WTC11 (cell line): ENCODE measurements around the gene FBXW2. TPM values are rescaled to one million over a fixed set of nuclear protein-coding genes. Genes with fewer than 3 reads are reported as not detected.

ENCODE experiments used
- ATAC-seq: fragments of 200-7000 bp; cut with Tn5 transposase; 2 replicates; pipeline ENCODE4 v1.10.0; 2021; ENCODE audit warnings: mild to moderate bottlenecking, moderate library complexity
- CTCF ChIA-PET: fragments of 300-600 bp; sonication (Branson Sonifier 250); formaldehyde crosslinking; loops from one replicate; lab custom pipeline; 2021; ENCODE audit warnings: antibody characterized with exemption; lab: Charles Lee
- POLR2A ChIA-PET: fragments of 350-600 bp; sonication (Branson Sonifier 250); formaldehyde crosslinking; loops from one replicate; lab custom pipeline; 2021; ENCODE audit warnings: antibody characterized with exemption; lab: Charles Lee
- DNase-seq: peaks from one replicate; pipeline ENCODE4 v3.0.0; 2021; ENCODE audit warnings: low spot score
- H3K27ac Mint-ChIP-seq: 2 replicates; pipeline ENCODE4 v1.8.0; 2021; ENCODE audit warnings: mixed read lengths
- H3K27me3 Mint-ChIP-seq: 2 replicates; pipeline ENCODE4 v1.8.0; 2021; ENCODE audit warnings: low read depth, mild to moderate bottlenecking, moderate library complexity, mixed read lengths
- H3K36me3 Mint-ChIP-seq: 2 replicates; pipeline ENCODE4 v1.8.0; 2021; ENCODE audit warnings: mixed read lengths
- H3K4me1 Mint-ChIP-seq: 2 replicates; pipeline ENCODE4 v1.8.0; 2022; ENCODE audit warnings: mixed read lengths
- H3K4me3 Mint-ChIP-seq: 2 replicates; pipeline ENCODE4 v1.8.0; 2021; ENCODE audit warnings: mild to moderate bottlenecking, moderate library complexity, mixed read lengths
- H3K9me3 Mint-ChIP-seq: 2 replicates; pipeline ENCODE4 v1.8.0; 2021; ENCODE audit warnings: mixed read lengths
- AR ChIP-seq: fragments of 250-450 bp; sonication (Bioruptor Pico); IDR thresholded peaks from 2 replicates; pipeline ENCODE4 v1.9.0; 2021; ENCODE audit warnings: mild to moderate bottlenecking
- CBFB ChIP-seq: sonication (generic); formaldehyde crosslinking; IDR thresholded peaks from 2 replicates; pipeline ENCODE4 v1.8.1; 2022; ENCODE audit warnings: mild to moderate bottlenecking, low read depth, missing genetic modification reagents
- FOXJ3 ChIP-seq: sonication (generic); formaldehyde crosslinking; IDR thresholded peaks from 2 replicates; pipeline ENCODE4 v1.9.0; 2021; ENCODE audit warnings: missing genetic modification reagents, mild to moderate bottlenecking, borderline replicate concordance
- JUN ChIP-seq: sonication (generic); formaldehyde crosslinking; IDR thresholded peaks from 2 replicates; pipeline ENCODE4 v1.8.0; 2023; ENCODE audit warnings: mild to moderate bottlenecking, missing genetic modification reagents
- KAT7 ChIP-seq: sonication (generic); formaldehyde crosslinking; IDR thresholded peaks from 2 replicates; pipeline ENCODE4 v1.8.1; 2023; ENCODE audit warnings: missing genetic modification reagents, mild to moderate bottlenecking, borderline replicate concordance
- NFYB ChIP-seq: sonication (generic); formaldehyde crosslinking; conservative IDR thresholded peaks from 2 replicates; pipeline ENCODE4 v1.8.0; 2022; ENCODE audit warnings: low read depth, missing genetic modification reagents
- RELA ChIP-seq: sonication (generic); formaldehyde crosslinking; IDR thresholded peaks from 2 replicates; pipeline ENCODE4 v1.8.1; 2022; ENCODE audit warnings: missing genetic modification reagents, mild to moderate bottlenecking, borderline replicate concordance
- RORB ChIP-seq: fragments of 250-450 bp; sonication (Bioruptor Pico); IDR thresholded peaks from 2 replicates; pipeline ENCODE4 v1.9.0; 2021; ENCODE audit warnings: mild to moderate bottlenecking
- SP1 ChIP-seq: sonication (generic); formaldehyde crosslinking; conservative IDR thresholded peaks from 2 replicates; pipeline ENCODE4 v1.8.1; 2022; ENCODE audit warnings: missing genetic modification reagents
- TCF7 ChIP-seq: sonication (generic); formaldehyde crosslinking; IDR thresholded peaks from 2 replicates; pipeline ENCODE4 v1.8.0; 2022; ENCODE audit warnings: mild to moderate bottlenecking, low read depth, missing genetic modification reagents, moderate library complexity
- TEAD4 ChIP-seq: sonication (generic); formaldehyde crosslinking; IDR thresholded peaks from 2 replicates; pipeline ENCODE4 v1.8.0; 2022; ENCODE audit warnings: mild to moderate bottlenecking, missing genetic modification reagents
- USF2 ChIP-seq: sonication (generic); formaldehyde crosslinking; IDR thresholded peaks from 2 replicates; pipeline ENCODE4 v1.8.1; 2023; ENCODE audit warnings: mild to moderate bottlenecking, missing genetic modification reagents, moderate library complexity
- ZNF121 ChIP-seq: sonication (generic); formaldehyde crosslinking; IDR thresholded peaks from 2 replicates; pipeline ENCODE4 v1.8.0; 2023; ENCODE audit warnings: missing genetic modification reagents
- ZNF219 ChIP-seq: sonication (generic); formaldehyde crosslinking; IDR thresholded peaks from 2 replicates; pipeline ENCODE4 v1.8.0; 2023; ENCODE audit warnings: missing genetic modification reagents, mild to moderate bottlenecking, borderline replicate concordance
- ZNF232 ChIP-seq: sonication (generic); formaldehyde crosslinking; IDR thresholded peaks from 2 replicates; pipeline ENCODE4 v1.8.0; 2022; ENCODE audit warnings: mild to moderate bottlenecking, missing genetic modification reagents
- ZNF281 ChIP-seq: sonication (generic); formaldehyde crosslinking; IDR thresholded peaks from 2 replicates; pipeline ENCODE4 v1.8.0; 2023; ENCODE audit warnings: mild to moderate bottlenecking, missing genetic modification reagents
- total RNA-seq: library from RNA; stranded (reverse); gene quantifications from 3 replicates; pipeline ENCODE4 v1.2.3, GENCODE V29; 2021
- TF ChIP-seq, protein P1 (sequence below): sonication (generic); formaldehyde crosslinking; conservative IDR thresholded peaks from 2 replicates; pipeline ENCODE4 v1.8.1; 2023; ENCODE audit warnings: mild to moderate bottlenecking, low read depth, missing genetic modification reagents, moderate library complexity
- TF ChIP-seq, protein P2 (sequence below): fragments of 250-450 bp; sonication (Bioruptor Pico); IDR thresholded peaks from 2 replicates; pipeline ENCODE4 v1.9.0; 2021; ENCODE audit warnings: mild to moderate bottlenecking
- TF ChIP-seq, protein P3 (sequence below): sonication (generic); formaldehyde crosslinking; IDR thresholded peaks from 2 replicates; pipeline ENCODE4 v1.8.1; 2022; ENCODE audit warnings: missing genetic modification reagents, borderline replicate concordance
- TF ChIP-seq, protein P4 (sequence below): fragments of 250-450 bp; sonication (Bioruptor Pico); IDR thresholded peaks from 2 replicates; pipeline ENCODE4 v1.8.0; 2021; ENCODE audit warnings: mild to moderate bottlenecking

The FBXW2 gene
- total RNA-seq, 1 experiment from 2014 or later, result 59.8 TPM

GRCh38 chr9:120774719-120775118, 18.5 kb downstream of the FBXW2 start:
- POLR2A ChIA-PET, result interaction anchor here (0.6 to 1.1 kb wide), 3 partner anchors 18 to 1273 kb away, joined by 4 to 6 read pairs (median 4); partner anchors contain the start of gene FBXW2
- ATAC-seq (no peak), DNase-seq (no peak)
- Mint-ChIP-seq H3K36me3 (peaks cover 56% of the 10 kb centered on the region), H3K27ac (peak overlapping the region; percentile 4; the same call in 1 of the 2 replicates), H3K4me3 (no peak overlapping the region), H3K9me3 (no peaks in the 10 kb centered on the region), H3K27me3 (no peaks in the 10 kb centered on the region), H3K4me1 (no peaks in the 10 kb centered on the region)
- CTCF ChIA-PET, result no interaction called here
- TF ChIP-seq, protein P1, sequence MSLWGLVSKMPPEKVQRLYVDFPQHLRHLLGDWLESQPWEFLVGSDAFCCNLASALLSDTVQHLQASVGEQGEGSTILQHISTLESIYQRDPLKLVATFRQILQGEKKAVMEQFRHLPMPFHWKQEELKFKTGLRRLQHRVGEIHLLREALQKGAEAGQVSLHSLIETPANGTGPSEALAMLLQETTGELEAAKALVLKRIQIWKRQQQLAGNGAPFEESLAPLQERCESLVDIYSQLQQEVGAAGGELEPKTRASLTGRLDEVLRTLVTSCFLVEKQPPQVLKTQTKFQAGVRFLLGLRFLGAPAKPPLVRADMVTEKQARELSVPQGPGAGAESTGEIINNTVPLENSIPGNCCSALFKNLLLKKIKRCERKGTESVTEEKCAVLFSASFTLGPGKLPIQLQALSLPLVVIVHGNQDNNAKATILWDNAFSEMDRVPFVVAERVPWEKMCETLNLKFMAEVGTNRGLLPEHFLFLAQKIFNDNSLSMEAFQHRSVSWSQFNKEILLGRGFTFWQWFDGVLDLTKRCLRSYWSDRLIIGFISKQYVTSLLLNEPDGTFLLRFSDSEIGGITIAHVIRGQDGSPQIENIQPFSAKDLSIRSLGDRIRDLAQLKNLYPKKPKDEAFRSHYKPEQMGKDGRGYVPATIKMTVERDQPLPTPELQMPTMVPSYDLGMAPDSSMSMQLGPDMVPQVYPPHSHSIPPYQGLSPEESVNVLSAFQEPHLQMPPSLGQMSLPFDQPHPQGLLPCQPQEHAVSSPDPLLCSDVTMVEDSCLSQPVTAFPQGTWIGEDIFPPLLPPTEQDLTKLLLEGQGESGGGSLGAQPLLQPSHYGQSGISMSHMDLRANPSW, result no peak
- TF ChIP-seq ZNF219 (CRISPR knock-in tag) (no peak), ZNF281 (CRISPR knock-in tag) (no peak)
- TF ChIP-seq, protein P2, sequence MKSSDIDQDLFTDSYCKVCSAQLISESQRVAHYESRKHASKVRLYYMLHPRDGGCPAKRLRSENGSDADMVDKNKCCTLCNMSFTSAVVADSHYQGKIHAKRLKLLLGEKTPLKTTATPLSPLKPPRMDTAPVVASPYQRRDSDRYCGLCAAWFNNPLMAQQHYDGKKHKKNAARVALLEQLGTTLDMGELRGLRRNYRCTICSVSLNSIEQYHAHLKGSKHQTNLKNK, result no peak

- TF ChIP-seq KAT7 (CRISPR knock-in tag) (no peak), ZNF219 (CRISPR knock-in tag) (no peak), ZNF232 (CRISPR knock-in tag) (no peak), TEAD4 (CRISPR knock-in tag) (no peak), JUN (CRISPR knock-in tag) (no peak), CBFB (CRISPR knock-in tag) (no peak), TCF7 (no peak), ZNF121 (CRISPR knock-in tag) (no peak), RELA (CRISPR knock-in tag) (no peak)
- TF ChIP-seq, protein P3, sequence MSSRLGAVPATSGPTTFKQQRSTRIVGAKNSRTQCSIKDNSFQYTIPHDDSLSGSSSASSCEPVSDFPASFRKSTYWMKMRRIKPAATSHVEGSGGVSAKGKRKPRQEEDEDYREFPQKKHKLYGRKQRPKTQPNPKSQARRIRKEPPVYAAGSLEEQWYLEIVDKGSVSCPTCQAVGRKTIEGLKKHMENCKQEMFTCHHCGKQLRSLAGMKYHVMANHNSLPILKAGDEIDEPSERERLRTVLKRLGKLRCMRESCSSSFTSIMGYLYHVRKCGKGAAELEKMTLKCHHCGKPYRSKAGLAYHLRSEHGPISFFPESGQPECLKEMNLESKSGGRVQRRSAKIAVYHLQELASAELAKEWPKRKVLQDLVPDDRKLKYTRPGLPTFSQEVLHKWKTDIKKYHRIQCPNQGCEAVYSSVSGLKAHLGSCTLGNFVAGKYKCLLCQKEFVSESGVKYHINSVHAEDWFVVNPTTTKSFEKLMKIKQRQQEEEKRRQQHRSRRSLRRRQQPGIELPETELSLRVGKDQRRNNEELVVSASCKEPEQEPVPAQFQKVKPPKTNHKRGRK (CRISPR knock-in tag), result no peak
- H3K4me3 Mint-ChIP-seq, result no peak overlapping the region
- H3K27ac Mint-ChIP-seq, result no peak overlapping the region
- no peaks in the 10 kb centered on the region for H3K9me3 Mint-ChIP-seq
- H3K36me3 Mint-ChIP-seq, result peaks cover 55% of the 10 kb centered on the region
- ChIA-PET CTCF (interaction anchor here (0.9 to 1.4 kb wide), 2 partner anchors 17 kb away, joined by 3 read pairs; no protein-coding TSS in a partner anchor), POLR2A (no interaction called here)
- ATAC-seq (no peak), DNase-seq (no peak)
- H3K4me1 Mint-ChIP-seq, result peaks cover 1% of the 10 kb centered on the region; the same call in 1 of the 2 replicates
- no peaks in the 10 kb centered on the region for H3K27me3 Mint-ChIP-seq
These were observed 20.0 kb downstream of the FBXW2 start for GRCh38 chr9:120773256-120773655.

- Mint-ChIP-seq H3K27ac (no peak overlapping the region), H3K4me3 (no peak overlapping the region), H3K36me3 (peaks cover 52% of the 10 kb centered on the region), H3K9me3 (no peaks in the 10 kb centered on the region), H3K4me1 (peaks cover 5% of the 10 kb centered on the region; the same call in 1 of the 2 replicates), H3K27me3 (no peaks in the 10 kb centered on the region)
- no peak for ATAC-seq
- ChIA-PET CTCF (no interaction called here), POLR2A (no interaction called here)
- no peak for DNase-seq
- TF ChIP-seq NFYB (CRISPR knock-in tag), result no peak
- no peak for TF ChIP-seq FOXJ3
- no peak for TF ChIP-seq AR (CRISPR knock-in tag)
- TF ChIP-seq USF2, result no peak
- TF ChIP-seq ZNF219 (CRISPR knock-in tag), result no peak
- no peak for TF ChIP-seq RORB (CRISPR knock-in tag)
- TF ChIP-seq, protein P4, sequence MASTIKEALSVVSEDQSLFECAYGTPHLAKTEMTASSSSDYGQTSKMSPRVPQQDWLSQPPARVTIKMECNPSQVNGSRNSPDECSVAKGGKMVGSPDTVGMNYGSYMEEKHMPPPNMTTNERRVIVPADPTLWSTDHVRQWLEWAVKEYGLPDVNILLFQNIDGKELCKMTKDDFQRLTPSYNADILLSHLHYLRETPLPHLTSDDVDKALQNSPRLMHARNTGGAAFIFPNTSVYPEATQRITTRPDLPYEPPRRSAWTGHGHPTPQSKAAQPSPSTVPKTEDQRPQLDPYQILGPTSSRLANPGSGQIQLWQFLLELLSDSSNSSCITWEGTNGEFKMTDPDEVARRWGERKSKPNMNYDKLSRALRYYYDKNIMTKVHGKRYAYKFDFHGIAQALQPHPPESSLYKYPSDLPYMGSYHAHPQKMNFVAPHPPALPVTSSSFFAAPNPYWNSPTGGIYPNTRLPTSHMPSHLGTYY (CRISPR knock-in tag), result no peak
- no peak for TF ChIP-seq SP1 (CRISPR knock-in tag)
These were observed 22.3 kb downstream of the FBXW2 start for GRCh38 chr9:120770931-120771330.
